ENCODE measurements around the gene OR6S1.

DNA sequence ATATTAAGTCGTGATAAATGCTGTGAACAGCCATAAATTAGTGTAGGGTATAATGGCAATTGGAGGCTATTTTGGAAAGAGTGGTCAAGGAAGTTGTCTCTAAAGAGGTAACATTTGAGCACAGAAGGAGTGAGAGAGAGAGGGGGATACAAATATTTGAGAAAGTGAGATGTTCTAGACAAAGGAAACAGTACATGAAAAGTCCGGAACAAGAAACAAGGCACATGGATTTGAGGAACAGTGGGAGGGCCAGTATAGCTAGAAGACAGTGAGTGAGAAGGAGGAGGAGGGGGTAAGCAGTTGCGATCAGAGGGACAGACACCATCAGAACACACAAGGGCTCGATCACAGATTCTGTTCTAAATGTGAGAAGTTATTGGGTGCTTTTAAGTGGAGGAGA, 30.2 kb downstream of the OR6S1 start:
- TF ChIP-seq MAFK (IDR thresholded peaks at IDR 0.05; ENCODE audit: low read depth, low read length), result no peak
- TF ChIP-seq ATF3 (IDR thresholded peaks at IDR 0.05; ENCODE audit: insufficient read depth, low read depth, low read length), result no peak
- no peak for TF ChIP-seq CEBPB (IDR thresholded peaks at IDR 0.05; ENCODE audit: low read depth, low read length)
- TF ChIP-seq USF2 (IDR thresholded peaks at IDR 0.05; ENCODE audit: low read length), result no peak
- TF ChIP-seq SP1 (IDR thresholded peaks at IDR 0.05; ENCODE audit: low read depth, low read length), result no peak
- no peak for TF ChIP-seq EP300 (IDR thresholded peaks at IDR 0.05; ENCODE audit: borderline replicate concordance in 1 of 2, low read depth in 2 of 2, low read length in 2 of 2)
- no peak for TF ChIP-seq TEAD4 (IDR thresholded peaks at IDR 0.05; ENCODE audit: low read depth, low read length)
- no peak for TF ChIP-seq CTCF (IDR thresholded peaks at IDR 0.05; ENCODE audit: control extremely low read depth in 1 of 3, insufficient read depth in 1 of 3, low read depth in 1 of 3, low read length in 3 of 3)
- TF ChIP-seq GABPA (IDR thresholded peaks at IDR 0.05; ENCODE audit: borderline replicate concordance, insufficient read depth, low read length), result no peak
- no peak for TF ChIP-seq JUN (IDR thresholded peaks at IDR 0.05; ENCODE audit: low read depth, low read length)
- no peak for TF ChIP-seq CTBP2 (IDR thresholded peaks at IDR 0.05; ENCODE audit: borderline replicate concordance, insufficient read depth, insufficient read length, low read length)
- TF ChIP-seq SP4 (IDR thresholded peaks at IDR 0.05; ENCODE audit: low read length), result no peak
